ENCODE results near the gene BAIAP3.

DNA sequence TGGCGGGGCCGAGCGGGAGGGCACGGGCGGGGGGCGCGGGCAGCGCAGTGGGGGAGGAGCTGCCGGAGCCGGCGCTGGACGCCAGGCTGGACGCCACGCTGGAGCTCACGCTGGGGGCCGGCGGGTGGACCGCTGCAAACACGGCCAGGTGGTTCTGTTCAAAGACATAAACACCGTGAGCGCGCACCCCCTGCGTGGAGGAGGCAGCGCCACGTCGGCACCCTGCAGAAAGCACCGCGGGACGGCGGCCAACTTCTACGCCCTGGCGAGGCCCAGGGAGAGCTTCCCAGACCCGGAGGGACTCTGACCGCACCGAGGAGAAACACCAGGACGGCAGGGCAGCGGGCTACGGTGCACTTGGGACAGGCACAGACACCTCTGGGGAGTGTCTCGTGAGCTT, 51.8 kb downstream of the BAIAP3 start:
- TF ChIP-seq CTCF (IDR thresholded peaks at IDR 0.05; ENCODE audit: extremely low read depth in 1 of 2, insufficient read depth in 1 of 2, low read depth in 1 of 2, low read length in 2 of 2) (no peak), FOS (IDR thresholded peaks at IDR 0.05; ENCODE audit: borderline replicate concordance, insufficient read depth, low read length) (no peak), JUN (IDR thresholded peaks at IDR 0.05; ENCODE audit: borderline replicate concordance, insufficient read depth, insufficient read length, low read depth) (no peak), POLR2A (IDR thresholded peaks at IDR 0.05; ENCODE audit: low read depth, low read length) (no peak), POLR2AphosphoS5 (IDR thresholded peaks at IDR 0.05; ENCODE audit: insufficient read depth, low read depth, low read length) (no peak), MYC (IDR thresholded peaks at IDR 0.05; ENCODE audit: low read depth, low read length) (no peak), MAX (IDR thresholded peaks at IDR 0.05; ENCODE audit: insufficient read depth, insufficient read length) (no peak)
